ENCODE results near the gene CCDC149. TPM values are rescaled to one million over a fixed set of nuclear protein-coding genes. Genes with fewer than 3 reads are reported as not detected.

CCDC149 gene
- total RNA-seq, 1 experiment from 2014 or later: 7.9 TPM

GRCh38 chr4:24880186-24880585, 32.7 kb downstream of the CCDC149 start:
- Histone ChIP-seq H3F3A (ENCODE audit: low read length, unreplicated experiment) (no peaks in the 10 kb centered on the region), H4K20me1 (ENCODE audit: low read length) (no peaks in the 10 kb centered on the region), H3K4me1 (ENCODE audit: insufficient read depth, low read length) (no peaks in the 10 kb centered on the region; the same call in 1 of the 2 replicates), H3K9ac (ENCODE audit: low read length) (no peak overlapping the region), H3K79me2 (ENCODE audit: low read length) (no peaks in the 10 kb centered on the region), H3K36me3 (ENCODE audit: low read depth, low read length) (no peaks in the 10 kb centered on the region), H3K9me2 (replicated peaks; ENCODE audit: low read length) (no peaks in the 10 kb centered on the region), H3K4me3 (ENCODE audit: low read length) (no peak overlapping the region), H3K9me3 (ENCODE audit: low read length) (no peaks in the 10 kb centered on the region), H3K4me2 (ENCODE audit: low read length) (no peak overlapping the region), H2AFZ (ENCODE audit: low read length) (no peak overlapping the region), H3K27ac (ENCODE audit: low read length) (no peak overlapping the region), H3K27me3 (ENCODE audit: low read length) (no peaks in the 10 kb centered on the region)
- ChIA-PET POLR2A (ENCODE audit: unreplicated experiment) (no interaction called here), CTCF (no interaction called here)
- TF ChIP-seq CTCF (conservative IDR thresholded peaks at IDR 0.05; ENCODE audit: low read depth, low read length) (no peak), EZH2phosphoT487 (IDR thresholded peaks at IDR 0.05; ENCODE audit: borderline replicate concordance, low read length) (no peak)
- BruUV-seq (replicated peaks): no TSS peak
- ATAC-seq: no peak
- no peak for DNase-seq
- intact Hi-C loops (cut with micrococcal nuclease): no loop called here

- Histone ChIP-seq H2AFZ (ENCODE audit: low read length) (no peak overlapping the region), H3K9me3 (ENCODE audit: low read length) (no peaks in the 10 kb centered on the region), H4K20me1 (ENCODE audit: low read length) (no peaks in the 10 kb centered on the region), H3K4me2 (ENCODE audit: low read length) (no peak overlapping the region), H3K9me2 (replicated peaks; ENCODE audit: low read length) (no peaks in the 10 kb centered on the region), H3K4me1 (ENCODE audit: insufficient read depth, low read length) (no peaks in the 10 kb centered on the region; the same call in 1 of the 2 replicates), H3K27ac (ENCODE audit: low read length) (no peak overlapping the region), H3F3A (ENCODE audit: low read length, unreplicated experiment) (no peaks in the 10 kb centered on the region), H3K27me3 (ENCODE audit: low read length) (no peaks in the 10 kb centered on the region), H3K79me2 (ENCODE audit: low read length) (no peaks in the 10 kb centered on the region), H3K4me3 (ENCODE audit: low read length) (no peak overlapping the region), H3K36me3 (ENCODE audit: low read depth, low read length) (no peaks in the 10 kb centered on the region), H3K9ac (ENCODE audit: low read length) (no peak overlapping the region)
- no TSS peak for BruUV-seq (replicated peaks)
- intact Hi-C loops (cut with micrococcal nuclease): no loop called here
- TF ChIP-seq EZH2 (IDR thresholded peaks at IDR 0.05; ENCODE audit: low read length, unreplicated experiment): no peak
- TF ChIP-seq CTCF (conservative IDR thresholded peaks at IDR 0.05; ENCODE audit: low read depth, low read length): no peak
- no peak for TF ChIP-seq EZH2phosphoT487 (IDR thresholded peaks at IDR 0.05; ENCODE audit: borderline replicate concordance, low read length)
- DNase-seq: no peak
- ChIA-PET POLR2A (ENCODE audit: unreplicated experiment) (no interaction called here), CTCF (no interaction called here)
- ATAC-seq: no peak
Observed at GRCh38 chr4:24878636-24879016, 34.2 kb downstream of the CCDC149 start.

- Histone ChIP-seq H3K4me3 (ENCODE audit: low read length) (no peak overlapping the region), H4K20me1 (ENCODE audit: low read length) (no peaks in the 10 kb centered on the region), H2AFZ (ENCODE audit: low read length) (no peak overlapping the region), H3K4me2 (ENCODE audit: low read length) (no peak overlapping the region), H3K36me3 (ENCODE audit: low read depth, low read length) (no peaks in the 10 kb centered on the region), H3K9me3 (ENCODE audit: low read length) (no peaks in the 10 kb centered on the region), H3K27ac (ENCODE audit: low read length) (no peak overlapping the region), H3K4me1 (ENCODE audit: insufficient read depth, low read length) (no peaks in the 10 kb centered on the region; the same call in 1 of the 2 replicates), H3K27me3 (ENCODE audit: low read length) (no peaks in the 10 kb centered on the region), H3K9me2 (replicated peaks; ENCODE audit: low read length) (no peaks in the 10 kb centered on the region), H3F3A (ENCODE audit: low read length, unreplicated experiment) (no peaks in the 10 kb centered on the region), H3K9ac (ENCODE audit: low read length) (no peak overlapping the region), H3K79me2 (ENCODE audit: low read length) (no peaks in the 10 kb centered on the region)
- ChIA-PET POLR2A (ENCODE audit: unreplicated experiment) (no interaction called here), CTCF (no interaction called here)
- DNase-seq (no peak), ATAC-seq (no peak)
- BruUV-seq (replicated peaks): no TSS peak
- intact Hi-C loops (cut with micrococcal nuclease): no loop called here
- TF ChIP-seq EZH2phosphoT487 (IDR thresholded peaks at IDR 0.05; ENCODE audit: borderline replicate concordance, low read length) (no peak), EZH2 (IDR thresholded peaks at IDR 0.05; ENCODE audit: low read length, unreplicated experiment) (no peak), CTCF (conservative IDR thresholded peaks at IDR 0.05; ENCODE audit: low read depth, low read length) (no peak)
Observed at GRCh38 chr4:24877868-24878635, 34.8 kb downstream of the CCDC149 start.
